ENCODE data around the gene USP26. TPM values are rescaled to one million over a fixed set of nuclear protein-coding genes. Genes with fewer than 3 reads are reported as not detected.

The USP26 gene
- total RNA-seq, 2 donors from 2014 or later, result not detected

DNA sequence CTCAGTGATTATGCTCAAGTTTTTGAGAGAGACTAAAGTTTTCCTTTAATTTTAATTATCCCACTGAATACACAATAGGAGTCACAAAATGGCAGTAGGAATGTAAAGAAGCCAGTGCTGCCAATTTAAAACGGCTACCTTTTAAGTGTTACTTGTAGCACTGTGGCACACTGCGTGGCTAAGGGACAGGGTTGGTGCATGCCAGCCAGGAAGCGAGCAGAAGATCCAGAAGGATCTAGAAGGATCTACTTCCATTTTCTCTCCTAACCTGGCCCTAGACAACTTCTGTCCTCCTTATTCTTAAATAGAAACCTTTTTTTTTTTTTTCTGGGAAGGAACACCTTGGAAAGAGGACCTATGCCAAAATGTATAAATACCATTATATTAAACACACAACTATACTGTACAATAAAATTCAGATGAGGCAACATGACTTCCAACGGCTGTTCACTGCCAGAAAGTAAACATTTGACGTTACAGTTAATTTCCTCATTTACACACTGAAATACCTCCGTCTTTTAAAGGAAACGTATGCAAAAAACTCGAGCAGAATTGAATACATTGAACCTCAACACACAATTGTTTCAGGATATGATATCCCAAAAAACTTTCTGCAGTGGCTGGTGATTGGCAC is 2.7 kb downstream of the USP26 start:
- H3K27me3 Mint-ChIP-seq (ENCODE audit: insufficient read depth), result peaks cover 2% of the 10 kb centered on the region
- Histone ChIP-seq H3K36me3 (ENCODE audit: control insufficient read depth, insufficient read depth, low read length) (no peaks in the 10 kb centered on the region), H3K9me3 (ENCODE audit: control insufficient read depth, low read length) (no peaks in the 10 kb centered on the region), H3K27me3 (ENCODE audit: control insufficient read depth, insufficient read depth, low read length, poor library complexity, severe bottlenecking) (no peaks in the 10 kb centered on the region), H3K27ac (ENCODE audit: low read depth, low read length) (no peak overlapping the region), H3K4me1 (ENCODE audit: control insufficient read depth, insufficient read depth, low read length) (no peaks in the 10 kb centered on the region), H3K9ac (ENCODE audit: extremely low read depth, low read length, poor library complexity, severe bottlenecking) (no peak overlapping the region), H3K4me3 (ENCODE audit: low read length) (no peak overlapping the region)
- H3K36me3 Mint-ChIP-seq (ENCODE audit: low read depth), result no peaks in the 10 kb centered on the region
- H3K9me3 Mint-ChIP-seq, result no peaks in the 10 kb centered on the region
- H3K27ac Mint-ChIP-seq, result no peak overlapping the region
- H3K4me1 Mint-ChIP-seq, result no peaks in the 10 kb centered on the region
- DNase-seq, result no peak
- TF ChIP-seq, protein P1, sequence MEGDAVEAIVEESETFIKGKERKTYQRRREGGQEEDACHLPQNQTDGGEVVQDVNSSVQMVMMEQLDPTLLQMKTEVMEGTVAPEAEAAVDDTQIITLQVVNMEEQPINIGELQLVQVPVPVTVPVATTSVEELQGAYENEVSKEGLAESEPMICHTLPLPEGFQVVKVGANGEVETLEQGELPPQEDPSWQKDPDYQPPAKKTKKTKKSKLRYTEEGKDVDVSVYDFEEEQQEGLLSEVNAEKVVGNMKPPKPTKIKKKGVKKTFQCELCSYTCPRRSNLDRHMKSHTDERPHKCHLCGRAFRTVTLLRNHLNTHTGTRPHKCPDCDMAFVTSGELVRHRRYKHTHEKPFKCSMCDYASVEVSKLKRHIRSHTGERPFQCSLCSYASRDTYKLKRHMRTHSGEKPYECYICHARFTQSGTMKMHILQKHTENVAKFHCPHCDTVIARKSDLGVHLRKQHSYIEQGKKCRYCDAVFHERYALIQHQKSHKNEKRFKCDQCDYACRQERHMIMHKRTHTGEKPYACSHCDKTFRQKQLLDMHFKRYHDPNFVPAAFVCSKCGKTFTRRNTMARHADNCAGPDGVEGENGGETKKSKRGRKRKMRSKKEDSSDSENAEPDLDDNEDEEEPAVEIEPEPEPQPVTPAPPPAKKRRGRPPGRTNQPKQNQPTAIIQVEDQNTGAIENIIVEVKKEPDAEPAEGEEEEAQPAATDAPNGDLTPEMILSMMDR (conservative IDR thresholded peaks at IDR 0.05), result no peak
- no peak overlapping the region for H3K4me3 Mint-ChIP-seq
- WGBS, 2 experiments (ENCODE audit: insufficient coverage in 1 of 2, insufficient read length in 1 of 2), result 98 to 100% methylated on average over 6 to 8 of the region's 8 CpGs

DNA sequence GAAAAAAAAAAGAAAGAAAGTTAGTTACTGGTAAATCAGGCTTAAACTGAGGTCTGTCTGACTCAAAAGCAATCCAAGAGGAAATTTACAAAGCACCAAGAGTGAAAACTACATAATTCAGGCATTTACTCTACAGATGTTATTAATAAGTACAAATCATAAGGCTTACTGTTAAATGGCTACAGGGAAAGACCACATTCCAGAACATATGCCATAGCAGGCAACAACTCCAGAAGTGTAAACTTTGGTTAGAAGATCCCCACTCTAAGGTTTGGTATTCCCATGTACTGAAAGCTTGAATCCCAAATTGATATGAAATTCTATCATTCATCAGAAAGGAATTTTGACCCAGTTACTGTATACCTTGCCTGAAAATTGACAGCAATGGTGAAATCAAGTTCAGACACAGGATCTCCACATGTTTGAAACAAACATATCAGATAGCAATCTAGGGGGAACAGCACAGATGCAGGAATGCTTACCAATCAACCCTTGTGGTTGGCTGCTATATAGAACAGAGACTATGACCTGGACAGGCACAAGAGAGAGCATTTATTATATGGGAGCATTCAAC is 6.6 kb downstream of the USP26 start:
- H3K4me3 Mint-ChIP-seq, result no peak overlapping the region
- H3K27ac Mint-ChIP-seq, result no peak overlapping the region
- Histone ChIP-seq H3K36me3 (ENCODE audit: control insufficient read depth, insufficient read depth, low read length) (no peaks in the 10 kb centered on the region), H3K4me1 (ENCODE audit: control insufficient read depth, insufficient read depth, low read length) (no peaks in the 10 kb centered on the region), H3K27ac (ENCODE audit: low read depth, low read length) (no peak overlapping the region), H3K9me3 (ENCODE audit: control insufficient read depth, low read length) (no peaks in the 10 kb centered on the region), H3K9ac (ENCODE audit: extremely low read depth, low read length, poor library complexity, severe bottlenecking) (no peak overlapping the region), H3K4me3 (ENCODE audit: low read length) (no peak overlapping the region), H3K27me3 (ENCODE audit: control insufficient read depth, insufficient read depth, low read length, poor library complexity, severe bottlenecking) (no peaks in the 10 kb centered on the region)
- no peak for DNase-seq
- H3K27me3 Mint-ChIP-seq (ENCODE audit: insufficient read depth), result peaks cover 2% of the 10 kb centered on the region
- no peaks in the 10 kb centered on the region for H3K4me1 Mint-ChIP-seq
- TF ChIP-seq, protein P1 (conservative IDR thresholded peaks at IDR 0.05), result no peak
- H3K9me3 Mint-ChIP-seq, result no peaks in the 10 kb centered on the region
- no peaks in the 10 kb centered on the region for H3K36me3 Mint-ChIP-seq (ENCODE audit: low read depth)

DNA sequence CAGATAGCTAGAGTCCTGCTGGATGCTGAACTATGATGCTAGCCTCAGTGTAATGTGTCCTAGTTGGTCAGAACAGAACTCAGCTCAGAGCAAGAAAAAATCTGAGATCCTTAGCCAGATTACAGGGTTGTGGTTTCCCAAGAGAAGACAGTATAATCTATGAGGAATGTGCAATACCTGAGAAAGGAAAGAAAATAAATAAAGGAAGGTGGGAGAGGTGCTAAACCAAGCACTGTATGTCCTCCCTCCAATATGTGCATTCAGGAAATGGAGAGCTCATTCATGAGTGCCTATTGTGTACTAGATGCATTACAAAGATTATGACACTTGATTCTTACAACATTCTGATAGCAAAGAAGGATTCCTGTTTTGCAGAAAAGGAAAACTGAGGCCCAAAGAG is 7.5 kb downstream of the USP26 start:
- Histone ChIP-seq H3K9ac (ENCODE audit: extremely low read depth, low read length, poor library complexity, severe bottlenecking) (no peak overlapping the region), H3K27me3 (ENCODE audit: control insufficient read depth, insufficient read depth, low read length, poor library complexity, severe bottlenecking) (no peaks in the 10 kb centered on the region), H3K27ac (ENCODE audit: low read depth, low read length) (no peak overlapping the region), H3K9me3 (ENCODE audit: control insufficient read depth, low read length) (no peaks in the 10 kb centered on the region), H3K4me1 (ENCODE audit: control insufficient read depth, insufficient read depth, low read length) (no peaks in the 10 kb centered on the region), H3K4me3 (ENCODE audit: low read length) (no peak overlapping the region), H3K36me3 (ENCODE audit: control insufficient read depth, insufficient read depth, low read length) (no peaks in the 10 kb centered on the region)
- no peak for DNase-seq
- no peaks in the 10 kb centered on the region for H3K4me1 Mint-ChIP-seq
- peaks cover 2% of the 10 kb centered on the region for H3K27me3 Mint-ChIP-seq (ENCODE audit: insufficient read depth)
- H3K9me3 Mint-ChIP-seq, result no peaks in the 10 kb centered on the region
- no peak overlapping the region for H3K4me3 Mint-ChIP-seq
- TF ChIP-seq, protein P1 (conservative IDR thresholded peaks at IDR 0.05), result no peak
- H3K36me3 Mint-ChIP-seq (ENCODE audit: low read depth), result no peaks in the 10 kb centered on the region
- H3K27ac Mint-ChIP-seq, result no peak overlapping the region
